Muscle of arm (tissue), 12 donors: Measurements from ENCODE around the gene LHX8. TPM values are rescaled to one million over a fixed set of nuclear protein-coding genes. Genes with fewer than 3 reads are reported as not detected.
"Not testable (repeated sequence)": the region's sequence is repeated elsewhere in the genome, so short reads cannot be mapped to it uniquely, and the experiment has no call there.

ENCODE experiments used
- DNase-seq: peaks from one replicate; pipeline ENCODE4 v3.0.0-alpha.2; 2013
- polyA plus RNA-seq, 12 donors: library from polyadenylated mRNA; unstranded; fragments of 120-200 nt; gene quantifications; one replicate each; pipeline ENCODE4 v1.2.1, GENCODE V29; 2013; ENCODE audit not compliant: insufficient read length in 12 of 12

LHX8 gene
- polyA plus RNA-seq, 12 donors, result 0.11 to 0.40 (median 0.13) TPM; not detected in 5

DNA sequence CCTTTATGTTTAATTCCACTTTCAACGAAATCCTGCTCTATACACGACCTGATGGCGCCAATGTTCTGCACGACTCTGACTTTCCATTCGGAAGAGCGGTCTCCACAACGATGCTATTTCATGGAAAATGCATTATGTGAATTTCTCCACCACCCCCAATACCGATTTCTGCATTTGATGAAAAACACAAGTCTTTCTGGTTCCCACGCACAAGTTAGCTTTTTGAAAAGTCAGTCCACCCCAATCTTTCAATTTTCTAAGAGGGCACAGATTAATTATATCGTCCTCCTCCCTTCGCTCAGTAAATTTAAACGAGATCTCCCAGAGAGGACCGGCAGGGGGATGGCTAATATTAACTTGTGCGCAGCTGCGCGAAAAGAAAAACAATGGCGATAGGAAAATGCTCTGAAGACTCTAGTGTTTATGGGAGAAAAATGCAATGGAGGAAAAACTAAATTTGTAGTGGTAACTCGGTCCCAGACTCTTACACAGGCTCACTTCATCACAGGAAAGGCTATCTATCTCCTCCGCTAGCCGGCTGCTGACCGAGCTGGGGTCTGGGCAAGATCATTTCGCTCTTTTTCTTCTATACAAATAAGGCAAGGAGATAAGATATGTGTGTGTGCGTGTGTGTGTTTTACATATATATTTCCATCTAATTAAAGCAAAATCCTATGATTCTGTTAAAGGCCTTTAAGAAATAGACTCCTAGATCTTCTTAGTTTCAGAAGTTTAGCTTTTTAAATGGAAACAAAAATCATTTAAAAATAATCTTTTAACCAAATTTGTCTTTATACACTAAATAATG is 1.2 kb upstream of the LHX8 start:
- DNase-seq, result no peak

DNA sequence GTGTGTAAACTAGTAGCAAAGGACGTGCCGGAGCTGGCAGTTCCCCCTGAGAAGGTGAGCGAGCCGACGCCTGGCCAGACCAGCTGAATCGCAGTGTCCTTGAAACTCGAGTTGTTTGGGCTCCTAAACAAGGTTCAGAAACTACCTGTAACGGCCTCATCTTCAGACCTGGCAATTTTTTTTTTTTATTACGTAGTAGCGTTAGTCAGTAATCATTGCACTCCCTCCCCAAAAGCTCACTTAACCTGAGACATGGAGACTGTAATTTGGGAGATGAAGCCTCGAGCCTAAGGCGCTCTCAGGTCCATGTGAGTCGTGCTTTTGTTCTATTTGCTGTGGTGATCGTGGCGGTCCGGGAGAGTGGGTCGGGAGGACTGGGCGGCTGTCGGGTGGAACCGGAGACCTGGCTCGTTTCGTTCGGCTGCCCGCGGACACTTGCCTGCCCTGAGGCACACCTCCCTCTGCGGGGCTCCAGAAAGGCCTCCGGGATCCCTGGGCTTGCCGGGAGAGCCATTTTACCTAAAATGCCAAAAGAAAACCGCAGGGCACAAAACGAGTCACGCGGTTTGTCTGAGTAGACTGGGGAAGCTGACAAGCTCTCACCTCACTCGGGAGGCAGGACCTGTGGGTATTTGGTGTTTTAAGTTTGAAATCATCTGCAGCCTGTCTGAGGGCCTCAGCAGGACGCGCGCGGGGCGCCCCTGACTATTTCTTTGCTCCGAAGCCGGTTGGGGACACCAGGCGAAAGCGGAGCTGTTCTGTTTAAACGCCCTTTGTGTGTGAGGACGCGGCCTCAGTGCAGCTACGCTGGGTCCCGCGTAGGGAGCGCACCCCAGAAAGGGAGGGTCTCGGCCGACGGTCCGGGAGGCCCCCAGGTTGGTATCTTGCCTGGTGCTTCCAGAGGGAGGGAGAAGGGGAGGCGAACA is 722 bp downstream of the LHX8 start:
- peak; percentile 38 for DNase-seq

- peak; percentile 48 for DNase-seq
Observed at GRCh38 chr1:75135573-75136194, 1.5 kb downstream of the LHX8 start.

DNA sequence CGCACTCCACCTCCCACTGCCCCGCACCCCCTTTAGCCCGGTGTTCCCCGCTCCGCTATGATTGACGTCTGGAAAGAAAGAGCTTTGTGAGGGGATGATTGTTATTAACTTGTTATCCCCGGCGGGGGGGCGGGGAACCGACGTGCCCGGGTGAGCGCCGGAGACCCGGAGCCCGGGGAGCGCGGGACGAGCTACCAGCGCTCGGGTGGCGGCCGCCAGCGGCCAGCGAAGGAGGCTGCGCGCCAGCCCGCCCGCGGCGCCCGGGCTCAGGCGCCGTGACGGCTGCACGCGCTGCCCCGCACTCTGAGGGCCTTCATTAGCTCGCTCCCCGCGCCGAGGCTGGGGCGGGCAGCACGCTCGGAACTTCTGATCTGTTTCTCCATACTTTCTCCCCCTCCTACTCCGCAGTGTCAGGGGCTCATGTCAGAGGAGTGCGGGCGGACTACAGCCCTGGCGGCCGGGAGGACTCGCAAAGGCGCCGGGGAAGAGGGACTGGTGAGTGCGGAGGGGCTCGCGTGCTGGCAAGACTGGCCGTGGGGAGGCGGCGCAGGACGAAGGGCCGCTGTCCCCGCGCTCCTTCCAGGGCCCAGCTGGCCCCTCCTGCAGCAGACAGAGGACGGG is 2.1 kb downstream of the LHX8 start:
- no peak for DNase-seq

- DNase-seq, result no peak
Observed at GRCh38 chr1:75136921-75137641, 2.9 kb downstream of the LHX8 start.

GRCh38 chr1:75152092-75152491 is 17.9 kb downstream of the LHX8 start:
- DNase-seq, result no peak

DNA sequence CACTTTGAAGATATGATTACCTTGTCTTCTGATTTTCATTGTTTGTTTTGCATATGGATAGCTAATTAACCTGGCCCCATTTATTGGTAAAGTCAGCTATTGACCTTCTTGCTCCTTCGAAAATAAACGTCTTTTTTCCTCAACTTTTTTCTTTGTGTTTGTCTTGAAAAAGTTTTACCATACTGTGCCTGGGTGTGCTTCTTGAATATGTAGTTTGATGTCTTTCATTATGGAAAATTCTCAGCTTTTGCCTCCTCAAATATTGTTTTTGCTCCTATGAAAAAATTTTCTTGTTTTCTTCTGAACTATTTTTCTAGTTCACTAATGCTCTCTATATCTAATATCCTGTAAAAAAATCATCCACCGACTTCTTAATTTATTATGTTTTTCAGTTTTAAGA is 25.0 kb downstream of the LHX8 start:
- no peak for DNase-seq

- DNase-seq, result no peak
Observed at GRCh38 chr1:75165264-75165663, 31.1 kb downstream of the LHX8 start.

GRCh38 chr1:75166821-75167220 is 32.6 kb downstream of the LHX8 start:
- no peak for DNase-seq

- no peak for DNase-seq
Observed at GRCh38 chr1:75170011-75170410, 35.8 kb downstream of the LHX8 start.

DNA sequence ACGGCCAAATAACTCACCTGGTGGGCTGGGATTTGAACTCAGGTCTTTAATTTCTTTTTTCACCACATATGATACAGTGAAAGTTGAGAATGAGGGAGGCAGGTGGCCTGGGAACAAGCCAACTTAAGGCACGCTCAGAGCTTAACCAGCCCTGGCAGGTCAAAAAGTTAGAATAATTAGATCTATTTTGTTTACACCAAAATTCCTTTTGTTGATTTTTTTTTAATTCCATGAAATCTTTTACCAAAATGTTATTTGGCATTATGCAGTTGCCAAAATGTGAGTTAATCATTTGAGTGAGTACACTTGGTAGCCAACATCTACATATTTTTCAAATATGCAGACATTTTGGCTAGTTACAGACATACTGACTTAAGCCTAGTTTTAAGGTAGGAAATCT is 36.8 kb downstream of the LHX8 start:
- DNase-seq, result no peak

DNA sequence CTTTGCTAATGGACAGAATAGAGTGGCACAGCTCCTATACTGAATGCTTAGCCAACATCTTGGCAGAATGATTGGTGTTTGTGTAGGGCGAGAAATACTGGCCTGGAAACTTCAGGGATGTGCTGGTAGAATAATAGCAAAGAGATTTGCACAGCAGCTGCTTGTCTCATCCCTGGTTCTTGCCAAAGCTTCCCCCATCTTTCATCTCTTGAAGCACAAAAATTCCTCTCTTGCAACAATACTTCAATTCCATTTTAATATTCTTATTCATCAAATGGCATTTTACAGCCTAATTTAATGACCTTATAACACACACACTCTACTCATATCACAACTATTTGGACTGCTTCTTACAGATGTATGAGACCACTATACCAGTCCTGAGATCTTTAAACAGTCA is 37.7 kb downstream of the LHX8 start:
- no peak for DNase-seq

DNA sequence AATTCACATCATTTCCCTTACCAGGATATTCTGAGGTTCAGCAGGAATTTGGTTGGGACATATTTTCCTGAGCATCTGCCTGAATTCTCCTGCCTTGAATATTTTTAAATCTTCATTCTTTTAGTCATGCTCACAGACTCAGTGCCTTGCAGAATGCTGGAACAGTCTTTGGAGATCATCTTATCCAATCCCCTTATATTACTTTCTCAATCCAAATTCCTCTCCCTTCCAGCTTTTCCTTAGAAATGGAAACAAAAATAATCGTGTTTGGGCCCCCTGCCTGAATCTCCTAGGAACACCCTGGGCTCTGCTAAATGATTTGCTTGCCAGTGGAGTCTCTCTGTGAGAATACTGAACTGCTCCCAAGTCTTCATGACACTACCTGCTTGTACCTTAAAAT is 38.4 kb downstream of the LHX8 start:
- DNase-seq, result peak; percentile 70

- DNase-seq, result no peak
Observed at GRCh38 chr1:75174031-75174760, 40.0 kb downstream of the LHX8 start.

- not testable (repeated sequence) for DNase-seq
Observed at GRCh38 chr1:75181214-75181955, 47.2 kb downstream of the LHX8 start.

DNA sequence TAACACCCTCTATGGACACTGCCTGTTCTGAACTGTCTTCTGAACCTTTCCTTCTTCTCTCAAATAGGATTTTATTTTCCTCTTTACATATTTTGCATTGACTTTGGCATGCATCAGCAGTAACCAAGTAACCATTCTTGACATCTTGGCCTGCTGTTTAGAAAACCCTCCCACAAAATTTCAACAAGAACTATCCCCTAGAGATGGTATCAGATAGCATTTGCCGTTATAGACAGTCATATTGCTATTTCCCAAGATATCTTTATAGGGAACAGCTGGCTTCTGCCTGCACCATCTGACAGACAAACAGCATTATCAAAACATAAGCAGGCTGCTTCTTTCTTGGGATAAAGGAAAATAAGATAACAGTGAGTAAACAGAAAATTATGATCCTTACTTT is 54.7 kb downstream of the LHX8 start:
- DNase-seq, result no peak

DNA sequence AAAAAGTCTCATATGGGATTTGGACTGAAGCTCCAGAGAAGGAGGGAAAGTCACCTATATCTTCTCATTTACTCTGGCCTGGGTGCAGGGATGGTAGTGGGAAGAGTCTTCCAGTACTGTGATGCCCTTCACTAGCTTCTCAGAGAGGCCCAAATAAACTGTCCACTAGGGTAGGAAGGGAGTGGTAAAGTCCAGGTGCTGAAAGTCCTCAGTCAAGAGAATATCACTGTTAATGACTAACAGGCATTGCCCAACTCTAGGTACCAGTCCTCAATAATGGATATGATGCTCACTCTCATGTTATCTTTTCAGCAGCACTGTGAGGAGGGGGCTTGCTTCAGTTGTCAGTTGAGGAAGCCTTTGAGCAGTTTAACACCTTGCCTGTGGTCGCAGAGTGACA is 64.0 kb downstream of the LHX8 start:
- no peak for DNase-seq

GRCh38 chr1:75198761-75199160 is 64.6 kb downstream of the LHX8 start:
- DNase-seq, result no peak

- no peak for DNase-seq
Observed at GRCh38 chr1:75202751-75203150, 68.6 kb downstream of the LHX8 start.
